K562 (cell line): ENCODE results near the gene DYNLT2B. TPM values are rescaled to one million over a fixed set of nuclear protein-coding genes. Genes with fewer than 3 reads are reported as not detected.

Experiments
- AFF1 ChIP-seq, 2 experiments: fragments of 450-650 bp; IDR thresholded peaks; 2 replicates each; pipeline ENCODE4 v1.6.1; 2018; ENCODE audit warnings: mild to moderate bottlenecking in 2 of 2, low read depth in 1 of 2; ENCODE audit not compliant: partially characterized antibody in 2 of 2
- BCLAF1 ChIP-seq, 2 experiments: fragments of 450-650 bp in 1 of 2; IDR thresholded peaks; 2 replicates each; pipeline ENCODE4 v1.6.1; 2011 to 2017; ENCODE audit warnings: low read depth in 2 of 2, antibody characterized with exemption in 1 of 2, borderline replicate concordance in 1 of 2, low read length in 1 of 2, mild to moderate bottlenecking in 1 of 2, mixed read lengths in 1 of 2; ENCODE audit not compliant: control insufficient read depth in 1 of 2
- CREBBP ChIP-seq: IDR thresholded peaks from one replicate; pipeline ENCODE4 v1.6.1; 2012; ENCODE audit warnings: low read depth, mild to moderate bottlenecking, control low read depth, inconsistent platforms, low read length
- FOSL1 ChIP-seq: fragments of 200-800 bp; sonication (Bioruptor generic); conservative IDR thresholded peaks from 2 replicates; pipeline ENCODE4 v1.6.1; 2016; ENCODE audit warnings: missing genetic modification characterization, missing compliant biosample characterization
- FOXJ2 ChIP-seq: fragments of 200-800 bp; sonication (Bioruptor generic); IDR thresholded peaks from 2 replicates; pipeline ENCODE4 v1.6.1; 2016; ENCODE audit warnings: missing genetic modification characterization, missing compliant biosample characterization
- FOXK1 ChIP-seq: sonication (generic); formaldehyde crosslinking; IDR thresholded peaks from 2 replicates; pipeline ENCODE4 v1.8.0; 2022; ENCODE audit warnings: missing genetic modification reagents, mild to moderate bottlenecking, borderline replicate concordance
- MBD2 ChIP-seq: sonication (generic); IDR thresholded peaks from 2 replicates; pipeline ENCODE4 v1.6.1; 2016; ENCODE audit warnings: low read depth, borderline replicate concordance
- MTA1 ChIP-seq: fragments of 450-650 bp; IDR thresholded peaks from 2 replicates; pipeline ENCODE4 v1.6.1; 2017; ENCODE audit warnings: borderline replicate concordance
- MXD1 ChIP-seq: fragments of 250-450 bp; sonication (Bioruptor Pico); IDR thresholded peaks from 2 replicates; pipeline ENCODE4 v1.8.0; 2021; ENCODE audit warnings: borderline replicate concordance, mild to moderate bottlenecking, moderate library complexity; ENCODE audit not compliant: poor library complexity, severe bottlenecking
- NCOA1 ChIP-seq: fragments of 450-650 bp; IDR thresholded peaks from 2 replicates; pipeline ENCODE4 v1.6.1; 2016; ENCODE audit warnings: low read depth
- NR0B1 ChIP-seq: fragments of 450-650 bp; IDR thresholded peaks from one replicate; pipeline ENCODE4 v1.6.1; 2018; ENCODE audit warnings: mild to moderate bottlenecking, moderate library complexity; ENCODE audit not compliant: partially characterized antibody
- PPARD ChIP-seq: fragments of 250-450 bp; sonication (Bioruptor Pico); IDR thresholded peaks from 2 replicates; pipeline ENCODE4 v1.8.0; 2022; ENCODE audit warnings: inconsistent platforms, mild to moderate bottlenecking, moderate library complexity
- SIX5 ChIP-seq, 2 experiments: IDR thresholded peaks; 2 replicates each; pipeline ENCODE4 v1.6.1; 2011; ENCODE audit warnings: low read length in 2 of 2, borderline replicate concordance in 1 of 2, low read depth in 1 of 2, mild to moderate bottlenecking in 1 of 2, moderate library complexity in 1 of 2; ENCODE audit not compliant: insufficient read depth in 1 of 2
- ZBTB12 ChIP-seq: fragments of 250-450 bp; sonication (Bioruptor Pico); IDR thresholded peaks from 2 replicates; pipeline ENCODE4 v1.4.0; 2020
- ZNF780A ChIP-seq: fragments of 250-450 bp; sonication (Bioruptor Pico); IDR thresholded peaks from 2 replicates; pipeline ENCODE4 v1.5.0; 2021; ENCODE audit warnings: mild to moderate bottlenecking
- polyA plus RNA-seq, 8 experiments: library from polyadenylated mRNA; depleted of rRNA in 4 of 8; stranded (reverse) in 5 of 8; unstranded in 3 of 8; fragments of >200 nt; fragmentation: Nextera tagmentation in 2 of 8; fragmentation: Illumina TruSeq in 1 of 8; extraction: Ambion mirVana in 2 of 8; extraction: Trizol in 1 of 8; gene quantifications; 2 replicates each; pipeline versions ENCODE4 v1.2.1 to v1.2.3, GENCODE V29; 2011 to 2014; ENCODE audit warnings: inconsistent platforms in 1 of 8, missing spikeins in 1 of 8
- total RNA-seq, 7 experiments: library from RNA; depleted of rRNA in 6 of 7; stranded (reverse); fragments of >200 nt in 6 of 7; fragmentation: Illumina TruSeq in 2 of 7; extraction: Trizol in 2 of 7; gene quantifications; 2 replicates each; pipeline versions ENCODE4 v1.2.1 to v1.2.3, GENCODE V29; 2011 to 2021; ENCODE audit warnings: low replicate concordance in 1 of 7

DYNLT2B gene
- total and polyA plus RNA-seq, 9 of the 15 experiments (the other 6 are each of a cell fraction or from before 2014, with no cell fraction given), result 6.5 to 19.9 (median 8.7) TPM

- TF ChIP-seq PPARD (CRISPR knock-in tag) (no peak), NCOA1 (peak; percentile 98), FOSL1 (0 out of 2 replicates have a peak, but pooled peaks have one; percentile 30), ZNF780A (CRISPR knock-in tag) (no peak), FOXJ2 (tag) (no peak), AFF1 (IDR thresholded peaks at IDR 0.05; ENCODE audit: low read depth in 1 of 2, partially characterized antibody in 2 of 2) (peak in 1 of 2 experiments; percentile 57), MXD1 (CRISPR knock-in tag) (no peak), MTA1 (peak; percentile 30; the same call in 1 of the 2 replicates), MBD2 (peak; percentile 59; the same call in 1 of the 2 replicates), NR0B1 (no peak), ZBTB12 (CRISPR knock-in tag) (peak; percentile 65), CREBBP (no peak), FOXK1 (CRISPR knock-in tag) (0 out of 2 replicates have a peak, but pooled peaks have one; percentile 33), SIX5 (IDR thresholded peaks at IDR 0.05; ENCODE audit: borderline replicate concordance in 1 of 2, insufficient read depth in 1 of 2, low read depth in 1 of 2, low read length in 2 of 2) (peak; percentile 7 to 27; a peak in 3 of 4 replicates), BCLAF1 (IDR thresholded peaks at IDR 0.05; ENCODE audit: borderline replicate concordance in 1 of 2, control insufficient read depth in 1 of 2, low read depth in 2 of 2, low read length in 1 of 2) (peak in 1 of 2 experiments; percentile 82; a peak in 2 of 4 replicates)
These were observed 30.4 kb downstream of the DYNLT2B start, which contains the start of gene PCYT1A (continued) for GRCh38 chr3:196287440-196288140.
